Omental fat pad (tissue), 4 donors: ENCODE measurements around the gene SNX15. TPM values are rescaled to one million over a fixed set of nuclear protein-coding genes. Genes with fewer than 3 reads are reported as not detected.
"Not testable (repeated sequence)": the region's sequence is repeated elsewhere in the genome, so short reads cannot be mapped to it uniquely, and the experiment has no call there.

Source experiments
- ATAC-seq: fragments of 150-250 bp; one replicate; pipeline ENCODE4 v1.9.1; 2016; ENCODE audit warnings: mild to moderate bottlenecking, moderate library complexity; ENCODE audit not compliant: low FRiP score
- DNase-seq: peaks from one replicate; pipeline ENCODE4 v3.0.0-alpha.2; 2019; ENCODE audit warnings: low spot score
- total RNA-seq, 4 donors: library from RNA; depleted of rRNA; stranded (reverse); fragments of >200 nt; gene quantifications; one replicate each; pipeline ENCODE4 v1.1.0, GENCODE V29; 2016
- TF ChIP-seq, protein P1 (sequence below), 3 donors: fragments of 450-650 bp; IDR thresholded peaks; one replicate each; pipeline ENCODE4 v1.5.1; 2016 to 2017; ENCODE audit warnings: antibody characterized with exemption in 3 of 3, mild to moderate bottlenecking in 3 of 3, moderate library complexity in 2 of 3

Gene SNX15
- total RNA-seq, 4 donors from 2014 or later: 14.7 to 28.5 (median 20.0) TPM

DNA sequence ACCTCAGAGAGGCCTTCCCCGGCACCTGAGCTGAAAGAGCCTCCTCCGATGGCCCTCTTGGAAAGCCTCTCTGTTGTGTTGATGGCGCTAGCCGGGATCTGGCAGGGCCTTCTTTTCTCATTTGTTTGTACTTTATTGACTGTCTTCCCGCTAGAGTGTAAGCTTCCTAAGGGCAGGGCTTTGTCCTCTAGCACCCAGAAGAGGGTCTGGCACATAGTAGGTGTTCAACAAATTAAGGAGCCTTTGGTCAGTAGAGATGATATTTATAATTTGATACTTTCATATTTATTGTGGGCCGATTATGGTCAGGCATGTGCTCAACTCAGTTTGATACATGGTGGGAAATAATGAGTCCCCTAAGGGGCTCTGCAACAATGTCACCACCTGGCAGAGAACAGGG lies 9.3 kb upstream of the SNX15 start:
- DNase-seq (no peak), ATAC-seq (no peak)
- TF ChIP-seq, protein P1, sequence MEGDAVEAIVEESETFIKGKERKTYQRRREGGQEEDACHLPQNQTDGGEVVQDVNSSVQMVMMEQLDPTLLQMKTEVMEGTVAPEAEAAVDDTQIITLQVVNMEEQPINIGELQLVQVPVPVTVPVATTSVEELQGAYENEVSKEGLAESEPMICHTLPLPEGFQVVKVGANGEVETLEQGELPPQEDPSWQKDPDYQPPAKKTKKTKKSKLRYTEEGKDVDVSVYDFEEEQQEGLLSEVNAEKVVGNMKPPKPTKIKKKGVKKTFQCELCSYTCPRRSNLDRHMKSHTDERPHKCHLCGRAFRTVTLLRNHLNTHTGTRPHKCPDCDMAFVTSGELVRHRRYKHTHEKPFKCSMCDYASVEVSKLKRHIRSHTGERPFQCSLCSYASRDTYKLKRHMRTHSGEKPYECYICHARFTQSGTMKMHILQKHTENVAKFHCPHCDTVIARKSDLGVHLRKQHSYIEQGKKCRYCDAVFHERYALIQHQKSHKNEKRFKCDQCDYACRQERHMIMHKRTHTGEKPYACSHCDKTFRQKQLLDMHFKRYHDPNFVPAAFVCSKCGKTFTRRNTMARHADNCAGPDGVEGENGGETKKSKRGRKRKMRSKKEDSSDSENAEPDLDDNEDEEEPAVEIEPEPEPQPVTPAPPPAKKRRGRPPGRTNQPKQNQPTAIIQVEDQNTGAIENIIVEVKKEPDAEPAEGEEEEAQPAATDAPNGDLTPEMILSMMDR (IDR thresholded peaks at IDR 0.05): no peak

DNA sequence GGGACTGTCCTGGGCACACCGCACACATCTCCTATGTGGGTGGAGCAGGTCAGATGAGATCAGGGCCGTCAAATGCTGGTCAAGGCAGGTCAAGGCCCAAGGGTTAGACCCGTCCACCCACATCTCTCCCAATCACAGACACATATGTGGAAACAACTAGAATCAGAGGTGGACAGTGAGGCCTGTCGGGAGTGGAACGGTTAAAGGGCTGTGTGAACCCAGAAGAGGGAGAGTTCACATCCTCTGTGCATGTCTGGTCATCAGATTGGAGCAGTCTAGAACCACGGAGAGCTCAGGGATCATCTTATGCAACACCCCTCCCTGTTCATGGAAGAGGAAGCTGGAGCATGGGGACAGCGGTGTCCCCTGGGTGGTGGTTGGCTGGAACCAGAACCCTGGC lies 7.4 kb upstream of the SNX15 start:
- ATAC-seq: no peak

DNA sequence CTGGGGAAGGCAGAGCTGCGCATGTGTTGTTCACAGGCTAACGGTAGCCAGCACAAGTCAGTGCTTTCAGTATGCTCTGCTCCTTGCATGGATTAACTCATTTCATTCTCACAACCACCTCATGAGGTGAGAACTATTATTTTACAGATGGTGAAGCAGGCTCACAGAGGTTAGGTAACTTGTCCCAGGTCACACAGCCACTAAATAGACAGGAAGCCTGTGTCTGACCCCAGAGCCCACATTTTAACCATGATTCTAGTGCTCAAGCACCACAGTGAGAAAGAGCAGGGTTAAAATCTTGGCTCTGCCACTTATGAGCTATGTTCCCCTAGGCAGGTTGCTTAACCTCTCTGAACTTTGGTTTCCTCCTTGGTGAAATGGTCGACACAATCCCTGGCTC lies 6.2 kb upstream of the SNX15 start:
- TF ChIP-seq, protein P1 (IDR thresholded peaks at IDR 0.05): no peak
- ATAC-seq: no peak
- DNase-seq: no peak

More for the DNA sequence above, 7.4 kb upstream of the SNX15 start:
- DNase-seq: no peak
- TF ChIP-seq, protein P1 (IDR thresholded peaks at IDR 0.05): no peak

DNA sequence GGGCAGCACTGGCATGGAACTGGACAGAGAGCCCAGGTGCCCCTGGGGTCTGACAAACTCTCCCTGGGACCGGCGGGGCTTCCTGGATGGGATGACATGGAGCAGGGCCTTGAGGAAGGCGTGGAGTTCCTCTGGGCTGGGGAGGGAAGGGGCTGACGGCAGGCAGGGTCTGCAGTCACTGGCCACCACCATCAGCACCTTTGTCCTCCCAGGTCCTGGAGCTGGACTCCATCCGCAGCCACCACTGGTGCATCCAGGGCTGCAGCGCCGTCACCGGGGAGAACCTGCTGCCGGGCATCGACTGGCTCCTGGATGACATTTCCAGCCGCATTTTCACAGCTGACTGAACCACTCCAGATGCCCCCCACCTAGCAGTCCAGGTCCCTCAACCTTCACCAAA lies 5.7 kb upstream of the SNX15 start:
- DNase-seq (no peak), ATAC-seq (no peak)
- TF ChIP-seq, protein P1 (IDR thresholded peaks at IDR 0.05): no peak

DNA sequence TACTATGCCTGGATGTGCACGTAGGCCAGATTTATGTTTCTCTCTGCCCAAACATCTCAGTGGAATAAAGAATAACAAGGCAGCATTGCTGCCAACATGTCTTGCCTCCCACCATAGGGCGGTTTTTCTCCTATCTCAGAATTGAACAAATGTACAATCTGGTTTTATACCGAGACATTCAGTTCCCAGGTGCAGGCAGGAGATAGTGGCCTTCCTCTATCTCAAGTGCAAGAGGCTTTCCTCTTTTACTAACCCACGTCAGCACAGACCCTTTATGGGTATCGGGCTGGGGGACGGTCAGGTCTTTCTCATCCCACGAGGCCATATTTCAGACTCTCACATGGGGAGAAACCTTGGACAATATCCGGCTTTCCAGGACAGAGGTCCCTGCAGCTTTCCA lies 3.7 kb upstream of the SNX15 start:
- DNase-seq, ATAC-seq: not testable (repeated sequence)

DNA sequence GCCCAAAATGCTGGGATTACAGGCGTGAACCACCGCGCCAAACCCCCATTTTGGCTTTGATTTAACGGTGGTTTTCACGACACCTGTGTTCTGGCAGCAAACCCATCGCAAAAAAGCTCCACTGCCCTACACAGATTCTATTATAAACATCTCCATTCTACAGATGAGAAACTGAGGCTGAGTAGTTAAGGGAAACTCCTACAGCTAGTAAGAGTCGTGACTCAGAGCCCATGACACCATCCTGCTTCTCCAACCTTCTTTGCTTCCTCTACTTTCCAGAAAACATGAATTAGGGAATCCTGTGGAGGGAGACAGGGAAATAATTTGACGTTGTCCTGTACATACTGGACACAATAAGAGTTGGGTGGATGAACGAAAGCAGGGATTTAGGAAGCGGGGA lies 429 bp upstream of the SNX15 start:
- TF ChIP-seq, protein P1 (IDR thresholded peaks at IDR 0.05): no peak
- no peak for DNase-seq
- ATAC-seq: peak; percentile 21

DNA sequence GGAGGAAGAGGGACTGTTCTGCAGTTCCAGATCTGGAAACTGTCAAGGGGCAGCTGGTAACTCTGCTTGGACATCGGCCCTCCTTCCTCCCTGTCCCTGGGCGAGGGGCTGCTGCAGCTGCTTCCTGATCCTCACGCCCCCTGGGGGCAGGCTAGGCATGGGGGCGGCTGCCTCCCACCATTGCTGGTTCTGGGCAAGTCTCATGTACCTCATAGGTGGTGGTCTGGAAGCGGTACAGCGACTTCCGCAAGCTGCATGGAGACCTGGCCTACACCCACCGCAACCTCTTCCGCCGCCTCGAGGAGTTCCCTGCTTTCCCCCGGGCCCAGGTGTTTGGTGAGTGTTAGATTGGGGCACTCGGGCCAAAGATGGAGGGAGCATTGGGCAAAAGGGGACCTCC lies 5.0 kb downstream of the SNX15 start:
- ATAC-seq (no peak), DNase-seq (no peak)

More for the DNA sequence above, 5.0 kb downstream of the SNX15 start:
- TF ChIP-seq, protein P1 (IDR thresholded peaks at IDR 0.05): no peak
